ENCODE measurements around the gene MSRB2. TPM values are rescaled to one million over a fixed set of nuclear protein-coding genes. Genes with fewer than 3 reads are reported as not detected.

Gene MSRB2
- total and polyA plus RNA-seq, 2 of the 8 experiments (the other 6 are each of a cell fraction or from before 2014, with no cell fraction given), result 11.0 to 13.9 TPM

DNA sequence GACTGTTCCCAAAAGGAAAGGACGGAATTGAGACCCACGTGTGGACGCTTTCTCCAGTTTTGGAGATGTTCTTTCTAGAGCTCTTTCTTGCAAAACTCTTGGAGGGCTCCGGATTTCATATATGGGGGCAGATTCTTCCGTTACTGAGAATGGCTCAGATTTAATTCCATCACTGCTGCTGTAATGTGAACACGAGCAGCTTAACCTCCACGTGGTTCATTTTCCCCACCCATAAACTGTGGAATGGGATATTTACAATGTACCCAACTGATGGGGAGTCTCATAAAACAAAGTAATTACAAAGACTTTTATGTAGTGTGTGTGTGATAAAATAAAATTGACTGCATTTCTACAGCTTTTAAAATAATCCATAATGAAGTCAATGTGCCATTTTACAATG is 15.1 kb upstream of the MSRB2 start:
- Histone ChIP-seq H4K91ac (replicated peaks; ENCODE audit: insufficient read length, low read length) (no peak overlapping the region), H3K9ac (replicated peaks in 1 of 4; ENCODE audit: extremely low read depth in 1 of 4, low read depth in 3 of 4, low read length in 3 of 4) (no peak overlapping the region), H2AFZ (ENCODE audit: low read length) (peak overlapping the region; percentile 99; the same call in 1 of the 2 replicates), H4K5ac (ENCODE audit: insufficient read length, low read depth, low read length) (no peak overlapping the region), H2BK15ac (ENCODE audit: low read length) (no peak overlapping the region), H3K79me1 (ENCODE audit: low read depth, low read length) (no peaks in the 10 kb centered on the region), H2BK20ac (ENCODE audit: low read length) (no peak overlapping the region), H3K23ac (ENCODE audit: insufficient read length) (no peak overlapping the region), H3K4me2 (ENCODE audit: insufficient read depth in 1 of 2, low read depth in 2 of 2, low read length in 2 of 2) (0 out of 4 replicates have a peak overlapping the region, but pooled peaks of 1 of the 2 experiments have one; percentile 36), H3K14ac (ENCODE audit: insufficient read length) (no peak overlapping the region), H3K36me3 (ENCODE audit: control insufficient read depth in 2 of 4, insufficient read depth in 4 of 4, low read length in 3 of 4) (no peaks in the 10 kb centered on the region), H3K4me1 (replicated peaks in 1 of 4; ENCODE audit: control insufficient read depth in 3 of 4, insufficient read depth in 4 of 4, low read length in 3 of 4) (peaks cover 0 to 7% (median 4%) of the 10 kb centered on the region in 4 experiments; a peak in 6 of 7 replicates), H2BK120ac (replicated peaks; ENCODE audit: low read depth, low read length) (no peak overlapping the region), H3K4ac (replicated peaks; ENCODE audit: insufficient read length, low read depth, low read length) (no peak overlapping the region), H3K56ac (replicated peaks; ENCODE audit: insufficient read length, low read depth, low read length) (no peak overlapping the region), H2AK5ac (ENCODE audit: low read depth, low read length) (no peak overlapping the region), H3K27ac (ENCODE audit: low read depth, low read length) (no peak overlapping the region), H3K9me3 (ENCODE audit: insufficient read depth in 2 of 2, low read depth in 1 of 2, low read length in 1 of 2) (peaks cover 0 to 4% of the 10 kb centered on the region in 2 experiments; a peak in 1 of 4 replicates), H4K20me1 (replicated peaks in 1 of 2; ENCODE audit: control insufficient read depth in 1 of 2, insufficient read depth in 2 of 2, low read length in 2 of 2) (no peaks in the 10 kb centered on the region), H4K8ac (ENCODE audit: extremely low read depth, insufficient read depth, low read length) (no peak overlapping the region), H3K4me3 (ENCODE audit: extremely low read depth in 1 of 4, insufficient read depth in 2 of 4, low read depth in 3 of 4, low read length in 4 of 4) (no peak overlapping the region), H2BK5ac (ENCODE audit: low read depth, low read length) (no peak overlapping the region), H3K79me2 (ENCODE audit: control insufficient read depth in 1 of 2, insufficient read depth in 2 of 2, low read length in 2 of 2) (no peaks in the 10 kb centered on the region), H3K23me2 (ENCODE audit: low read depth, low read length) (no peaks in the 10 kb centered on the region), H3K18ac (ENCODE audit: extremely low read depth, low read length) (no peak overlapping the region), H2BK12ac (ENCODE audit: low read depth, low read length) (no peak overlapping the region), H3K27me3 (replicated peaks in 1 of 4; ENCODE audit: control insufficient read depth in 3 of 4, extremely low read depth in 1 of 4, insufficient read depth in 3 of 4, low read length in 3 of 4) (no peaks in the 10 kb centered on the region)
- FAIRE-seq (no peak), DNase-seq (ENCODE audit: low read depth in 1 of 2, low spot score in 2 of 2) (no peak)
- 81% methylated on average over 7 of the region's 7 CpGs; no CpG with 5 or more reads in 1 of the 2 experiments for WGBS, 2 experiments (ENCODE audit: extremely low coverage in 1 of 2, insufficient coverage in 1 of 2, insufficient read length in 1 of 2, insufficient replicate concordance in 2 of 2, low coverage in 1 of 2, low lambda C conversion rate in 2 of 2, missing lambda C conversion rate in 1 of 2)
- ChIA-PET POLR2A (ENCODE audit: partially characterized antibody) (interaction anchor here (1.1 kb wide), 1 partner anchor 24 kb away, joined by 4 read pairs; no protein-coding TSS in a partner anchor), CTCF (ENCODE audit: partially characterized antibody) (interaction anchor here (1.2 kb wide), 2 partner anchors 11 to 17 kb away, joined by 3 to 4 read pairs; no protein-coding TSS in a partner anchor)
- no peak for TF ChIP-seq GABPA (IDR thresholded peaks at IDR 0.05; ENCODE audit: borderline replicate concordance, insufficient read depth, low read length)
- TF ChIP-seq TCF12 (IDR thresholded peaks at IDR 0.05; ENCODE audit: low read depth, low read length), result no peak
- TF ChIP-seq RNF2 (IDR thresholded peaks at IDR 0.05; ENCODE audit: borderline replicate concordance, low read depth, low read length, missing control alignments, poor library complexity, severe bottlenecking), result no peak
- TF ChIP-seq TBP (IDR thresholded peaks at IDR 0.05; ENCODE audit: low read depth, low read length), result no peak
